HepG2 (cell line): Measurements from ENCODE around the gene NEURL4. TPM values are rescaled to one million over a fixed set of nuclear protein-coding genes. Genes with fewer than 3 reads are reported as not detected.

Source experiments
- ATAC-seq: fragments of 200-7000 bp; cut with Tn5 transposase; 3 replicates; pipeline ENCODE4 v1.9.1; 2020; ENCODE audit warnings: mild to moderate bottlenecking, moderate library complexity
- BruUV-seq: library from RNA; stranded (reverse); fragments of 400-500 nt; replicated peaks from 2 replicates; lab custom pipeline; 2021; lab: Mats Ljungman, UMichigan
- CTCF ChIA-PET: fragments of 300-600 bp; formaldehyde crosslinking; extraction: SDS; loops from one replicate; lab custom pipeline; 2021; ENCODE audit warnings: low total read pairs, inconsistent platforms, low intra/inter-chr PET ratio; lab: Yijun Ruan, JAX
- POLR2A ChIA-PET: fragments of 350-600 bp; sonication (Branson Sonifier 250); formaldehyde crosslinking; loops from one replicate; lab custom pipeline; 2020; ENCODE audit warnings: antibody characterized with exemption, inconsistent platforms; lab: Yijun Ruan, JAX
- DNase-seq: peaks from one replicate; pipeline ENCODE4 v3.0.0-alpha.2; 2015; ENCODE audit warnings: low spot score
- FAIRE-seq: peaks from 3 replicates; lab custom pipeline; 2011; peaks lifted over from hg19 to GRCh38; lab: Jason Lieb, UNC
- H2AFZ ChIP-seq: one replicate; pipeline ENCODE4 v1.6.1; 2011; ENCODE audit warnings: low read length, inconsistent platforms
- H3K27ac ChIP-seq: fragments of 300-600 bp; 3 replicates; pipeline ENCODE4 v1.8.0; 2011; ENCODE audit warnings: mixed run types, mild to moderate bottlenecking, mixed read lengths, low read length, inconsistent platforms; ENCODE audit not compliant: insufficient read depth; ENCODE audit errors: extremely low read length
- H3K27me3 ChIP-seq, 2 experiments: fragments of 200-600 bp in 1 of 2; 2 replicates in 1 of 2; 3 replicates in 1 of 2; pipeline versions ENCODE4 v1.6.0 to v1.8.0; 2011; ENCODE audit warnings: low read length in 2 of 2, mild to moderate bottlenecking in 2 of 2, moderate library complexity in 2 of 2, inconsistent platforms in 1 of 2; ENCODE audit not compliant: insufficient read depth in 2 of 2, control insufficient read depth in 1 of 2
- H3K36me3 ChIP-seq, 2 experiments: fragments of 200-600 bp in 1 of 2; replicated peaks in 1 of 2; 2 replicates in 1 of 2; 3 replicates in 1 of 2; pipeline versions ENCODE4 v1.5.1 to v1.8.0; 2011; ENCODE audit warnings: low read length in 2 of 2, inconsistent platforms in 1 of 2; ENCODE audit not compliant: insufficient read depth in 2 of 2, control insufficient read depth in 1 of 2
- H3K4me1 ChIP-seq: 2 replicates; pipeline ENCODE4 v1.5.1; 2012; ENCODE audit warnings: low read length, inconsistent platforms; ENCODE audit not compliant: insufficient read depth
- H3K4me2 ChIP-seq: 2 replicates; pipeline ENCODE4 v1.6.0; 2011; ENCODE audit warnings: low read depth, low read length, inconsistent platforms
- H3K4me3 ChIP-seq, 3 experiments: fragments of 200-600 bp in 1 of 3; sonication (generic), shearing (Covaris generic) in 1 of 3; replicated peaks in 1 of 3; 2 replicates each; pipeline ENCODE4 v1.5.1; 2011 to 2016; ENCODE audit warnings: low read length in 3 of 3, inconsistent platforms in 2 of 3, low read depth in 2 of 3, mild to moderate bottlenecking in 2 of 3, control low read depth in 1 of 3, mixed read lengths in 1 of 3; ENCODE audit not compliant: insufficient read depth in 1 of 3
- H3K79me2 ChIP-seq: one replicate; pipeline ENCODE4 v1.6.1; 2011; ENCODE audit warnings: low read length, inconsistent platforms; ENCODE audit not compliant: insufficient read depth
- H3K9ac ChIP-seq: 2 replicates; pipeline ENCODE4 v1.6.0; 2011; ENCODE audit warnings: mild to moderate bottlenecking, low read depth, low read length, inconsistent platforms; ENCODE audit not compliant: insufficient read depth
- H3K9me3 ChIP-seq: 2 replicates; pipeline ENCODE4 v1.5.1; 2012; ENCODE audit warnings: mild to moderate bottlenecking, low read length
- H4K20me1 ChIP-seq: 2 replicates; pipeline ENCODE4 v1.6.0; 2011; ENCODE audit warnings: inconsistent platforms, mild to moderate bottlenecking, low read length, moderate library complexity; ENCODE audit not compliant: insufficient read depth
- FOSL2 ChIP-seq: sonication (generic); formaldehyde crosslinking; IDR thresholded peaks from 2 replicates; pipeline ENCODE4 v1.4.0; 2020; ENCODE audit warnings: missing genetic modification reagents
- HNF4A ChIP-seq: sonication (generic); formaldehyde crosslinking; IDR thresholded peaks from 2 replicates; pipeline ENCODE4 v1.4.0; 2020; ENCODE audit warnings: missing genetic modification reagents
- LCORL ChIP-seq, 2 experiments: fragments of 450-650 bp in 1 of 2; sonication (generic) in 1 of 2; formaldehyde crosslinking in 1 of 2; IDR thresholded peaks; 2 replicates each; pipeline versions ENCODE4 v1.5.0 to v1.6.1; 2017 to 2020; ENCODE audit warnings: antibody characterized with exemption in 1 of 2, missing genetic modification reagents in 1 of 2
- NFE2L1 ChIP-seq: sonication (generic); formaldehyde crosslinking; IDR thresholded peaks from 2 replicates; pipeline ENCODE4 v1.4.0; 2020; ENCODE audit warnings: missing genetic modification reagents, mild to moderate bottlenecking, borderline replicate concordance
- TEAD3 ChIP-seq: optimal IDR thresholded peaks from 2 replicates; pipeline ENCODE3; 2016; ENCODE audit warnings: borderline replicate concordance
- ZFX ChIP-seq: sonication (generic); formaldehyde crosslinking; IDR thresholded peaks from 2 replicates; pipeline ENCODE4 v1.4.0; 2020; ENCODE audit warnings: mild to moderate bottlenecking, low read depth, missing genetic modification reagents, moderate library complexity
- ZNF296 ChIP-seq: sonication (generic); formaldehyde crosslinking; conservative IDR thresholded peaks from 2 replicates; pipeline ENCODE4 v1.5.0; 2020; ENCODE audit warnings: mild to moderate bottlenecking, missing genetic modification reagents
- ZNF770 ChIP-seq: sonication (generic); formaldehyde crosslinking; IDR thresholded peaks from 2 replicates; pipeline ENCODE4 v1.5.0; 2020; ENCODE audit warnings: mild to moderate bottlenecking, missing genetic modification reagents
- WGBS: methylation state at CpG from one replicate; pipeline ENCODE4 v1.1.6; 2017; ENCODE audit warnings: low lambda C conversion rate; 5-methylcytosine and 5-hydroxymethylcytosine counted together
- in situ Hi-C: cut with HindIII; loops from 2 replicates; pipeline ENCODE4 v1.10.0; 2017; ENCODE audit warnings: low pct_unique_long_range_greater_than_20kb; ENCODE audit not compliant: extremely low pct_ligation_motif_present
- intact Hi-C: fragments of 100-400 bp; cut with micrococcal nuclease; formaldehyde crosslinking; loops from one replicate; pipeline ENCODE4 v1.10.0; 2022; ENCODE audit not compliant: unreplicated experiment
- polyA plus RNA-seq, 8 experiments: library from polyadenylated mRNA; depleted of rRNA in 3 of 8; stranded (reverse) in 7 of 8; unstranded in 1 of 8; fragments of >200 nt; fragmentation: Illumina TruSeq in 4 of 8; extraction: Trizol in 4 of 8; gene quantifications; 2 replicates each; pipeline versions ENCODE4 v1.2.1 to v1.2.3, GENCODE V29; 2011 to 2016; ENCODE audit warnings: low read depth in 4 of 8, missing spikeins in 1 of 8, mixed read lengths in 1 of 8; ENCODE audit not compliant: insufficient read depth in 1 of 8
- total RNA-seq, 5 experiments: library from RNA; depleted of rRNA; stranded (reverse); fragments of >200 nt; fragmentation: Illumina TruSeq; extraction: Trizol; gene quantifications; 2 replicates each; pipeline ENCODE4 v1.2.3, GENCODE V29; 2016; ENCODE audit warnings: low read depth in 1 of 5

Gene NEURL4
- total and polyA plus RNA-seq, 2 of the 13 experiments (the other 11 are each of a cell fraction or from before 2014, with no cell fraction given) = 14.8 to 15.7 TPM

- CTCF ChIA-PET = no interaction called here
- BruUV-seq = no TSS peak
- peak; percentile 12 for TF ChIP-seq TEAD3 (CRISPR knock-in tag)
- TF ChIP-seq LCORL (IDR thresholded peaks at IDR 0.05) = 0 out of 2 replicates have a peak, but pooled peaks have one; percentile 24
- TF ChIP-seq LCORL (CRISPR knock-in tag; IDR thresholded peaks at IDR 0.05) = no peak
- 0 out of 2 replicates have a peak, but pooled peaks have one; percentile 21 for TF ChIP-seq HNF4A (CRISPR knock-in tag)
- peak; percentile 69 for TF ChIP-seq FOSL2 (CRISPR knock-in tag)
- 0 out of 2 replicates have a peak, but pooled peaks have one; percentile 16 for TF ChIP-seq ZFX (CRISPR knock-in tag)
- TF ChIP-seq ZNF770 = peak; percentile 83
- no peak for TF ChIP-seq ZNF296 (CRISPR knock-in tag)
- TF ChIP-seq NFE2L1 (CRISPR knock-in tag) = no peak
- H3K4me3 ChIP-seq = no peak overlapping the region
- in situ Hi-C loops = no loop called here
- POLR2A ChIA-PET = interaction anchor here (1.0 to 1.5 kb wide), 3 partner anchors 41 to 82 kb away, joined by 3 to 7 read pairs (median 6); partner anchors contain the start of genes TMEM102 and TMEM256
- FAIRE-seq (peak; percentile 74), ATAC-seq (peak; percentile 83), DNase-seq (peak; percentile 69)
- H3K36me3 ChIP-seq = no peaks in the 10 kb centered on the region
- no peak overlapping the region for H3K9ac ChIP-seq
- no peak overlapping the region for H3K27ac ChIP-seq
- H3K27me3 ChIP-seq = peaks cover 0 to 8% of the 10 kb centered on the region in 2 experiments; a peak in 2 of 5 replicates
- H2AFZ ChIP-seq = no peak overlapping the region
- no peak overlapping the region for H3K4me2 ChIP-seq
- H4K20me1 ChIP-seq = no peaks in the 10 kb centered on the region
- WGBS = 1% methylated on average over 6 of the region's 6 CpGs
- no peaks in the 10 kb centered on the region for H3K9me3 ChIP-seq
- peaks cover 14% of the 10 kb centered on the region for H3K4me1 ChIP-seq
- intact Hi-C loops = no loop called here
- H3K79me2 ChIP-seq = no peaks in the 10 kb centered on the region
Measured at GRCh38 chr17:7363311-7363710, 34.2 kb upstream of the NEURL4 start.
